GM12878 (cell line): ENCODE data around the gene PLCB2. TPM values are rescaled to one million over a fixed set of nuclear protein-coding genes. Genes with fewer than 3 reads are reported as not detected.

Source experiments
- ATAC-seq: fragments of 200-7000 bp; cut with Tn5 transposase; 3 replicates; pipeline ENCODE4 v1.9.1; 2020; ENCODE audit warnings: mild to moderate bottlenecking, moderate library complexity
- BruUV-seq: library from RNA; stranded (reverse); fragments of 400-500 nt; replicated peaks from 2 replicates; lab custom pipeline; 2021; lab: Mats Ljungman, UMichigan
- CTCF ChIA-PET: fragments of 300-600 bp; sonication (Branson Sonifier 250); formaldehyde crosslinking; extraction: SDS; loops from one replicate; lab custom pipeline; 2021; ENCODE audit warnings: inconsistent platforms; lab: Yijun Ruan, JAX
- POLR2A ChIA-PET: fragments of 350-600 bp; formaldehyde crosslinking; extraction: SDS; loops from one replicate; lab custom pipeline; 2021; ENCODE audit warnings: inconsistent platforms; lab: Charles Lee
- RAD21 ChIA-PET: fragments of 300-600 bp; sonication (Branson Sonifier 250); formaldehyde crosslinking; loops from one replicate; lab custom pipeline; 2023; ENCODE audit warnings: antibody characterized with exemption; ENCODE audit not compliant: unreplicated experiment; lab: Charles Lee
- SMC1A ChIA-PET: fragments of 300-600 bp; sonication (Branson Sonifier 250); formaldehyde crosslinking; loops from one replicate; lab custom pipeline; 2023; ENCODE audit not compliant: unreplicated experiment, uncharacterized antibody; lab: Charles Lee
- DNase-seq: peaks from one replicate; pipeline ENCODE4 v3.0.0-alpha.2; 2011; ENCODE audit warnings: low read depth, low spot score
- FAIRE-seq: peaks from 3 replicates; lab custom pipeline; 2011; peaks lifted over from hg19 to GRCh38; lab: Jason Lieb, UNC
- H2AFZ ChIP-seq: 2 replicates; pipeline ENCODE4 v1.6.0; 2011; ENCODE audit warnings: low read depth, low read length, control low read depth; ENCODE audit not compliant: control insufficient read depth
- H3K27ac ChIP-seq: 2 replicates; pipeline ENCODE4 v1.5.1; 2011; ENCODE audit warnings: control low read depth; ENCODE audit not compliant: control insufficient read depth, insufficient read depth
- H3K27me3 ChIP-seq, 2 experiments: replicated peaks in 1 of 2; 2 replicates each; pipeline versions ENCODE4 v1.6.0 to v1.6.1; 2011; ENCODE audit warnings: low read length in 1 of 2; ENCODE audit not compliant: control insufficient read depth in 2 of 2, insufficient read depth in 2 of 2
- H3K36me3 ChIP-seq, 2 experiments: 2 replicates each; pipeline ENCODE4 v1.5.1; 2011; ENCODE audit warnings: low read length in 1 of 2; ENCODE audit not compliant: control insufficient read depth in 2 of 2, insufficient read depth in 2 of 2
- H3K4me1 ChIP-seq: 2 replicates; pipeline ENCODE4 v1.6.1; 2011; ENCODE audit warnings: mild to moderate bottlenecking, low read length, moderate library complexity, mixed read lengths; ENCODE audit not compliant: control insufficient read depth, insufficient read depth
- H3K4me2 ChIP-seq: 2 replicates; pipeline ENCODE4 v1.6.0; 2011; ENCODE audit warnings: control low read depth; ENCODE audit not compliant: control insufficient read depth, insufficient read depth
- H3K4me3 ChIP-seq: fragments of 200-600 bp; sonication (generic); 2 replicates; pipeline ENCODE4 v1.5.1; 2016
- H3K79me2 ChIP-seq: 2 replicates; pipeline ENCODE4 v1.6.0; 2011; ENCODE audit warnings: low read length; ENCODE audit not compliant: control insufficient read depth, insufficient read depth
- H3K9ac ChIP-seq: 2 replicates; pipeline ENCODE4 v1.8.0; 2011; ENCODE audit warnings: low read length, control low read depth, mixed read lengths; ENCODE audit not compliant: control insufficient read depth, insufficient read depth
- H3K9me3 ChIP-seq: replicated peaks from 3 replicates; pipeline ENCODE4 v1.5.1; 2011; ENCODE audit warnings: mild to moderate bottlenecking, low read length; ENCODE audit not compliant: control insufficient read depth, insufficient read depth
- H4K20me1 ChIP-seq: 2 replicates; pipeline ENCODE4 v1.6.0; 2011; ENCODE audit not compliant: control insufficient read depth, insufficient read depth
- CBX3 ChIP-seq: fragments of 200-600 bp; sonication (generic); IDR thresholded peaks from 2 replicates; pipeline ENCODE4 v1.6.1; 2016; ENCODE audit warnings: low read depth, borderline replicate concordance
- MYC ChIP-seq: IDR thresholded peaks from 2 replicates; pipeline ENCODE4 v1.6.1; 2011; ENCODE audit warnings: mild to moderate bottlenecking, low read length, moderate library complexity, inconsistent platforms; ENCODE audit not compliant: insufficient read depth, insufficient replicate concordance, insufficient read length, severe bottlenecking
- NFIC ChIP-seq: IDR thresholded peaks from 2 replicates; pipeline ENCODE4 v1.6.1; 2012; ENCODE audit warnings: low read depth, mild to moderate bottlenecking, inconsistent platforms, low read length, moderate library complexity
- ZNF274 ChIP-seq: IDR thresholded peaks from one replicate; pipeline ENCODE4 v1.8.0; 2011; ENCODE audit not compliant: insufficient read length, insufficient read depth
- WGBS: methylation state at CpG from one replicate; pipeline ENCODE4 v1.1.6; 2016; ENCODE audit warnings: low lambda C conversion rate; ENCODE audit not compliant: insufficient replicate concordance, insufficient coverage; ENCODE audit errors: missing lambda C conversion rate; 5-methylcytosine and 5-hydroxymethylcytosine counted together
- in situ Hi-C: fragments of 300-500 bp; cut with MboI; formaldehyde crosslinking; loops from 9 replicates; pipeline ENCODE4 v1.14.3; 2018; ENCODE audit warnings: mixed read lengths
- intact Hi-C: fragments of 100-400 bp; cut with micrococcal nuclease; formaldehyde crosslinking; loops from one replicate; pipeline ENCODE4 v1.14.2; 2022; ENCODE audit not compliant: unreplicated experiment
- polyA plus RNA-seq, 11 experiments: library from polyadenylated mRNA; depleted of rRNA in 4 of 11; unstranded in 6 of 11; stranded (reverse) in 5 of 11; fragments of >200 nt; fragmentation: Nextera tagmentation in 4 of 11; fragmentation: Illumina TruSeq in 1 of 11; extraction: Ambion mirVana in 4 of 11; extraction: Trizol in 1 of 11; gene quantifications; 1 replicate in 1 of 11; 2 replicates in 10 of 11; pipeline versions ENCODE4 v1.2.1 to v1.2.3, GENCODE V29; 2011 to 2016; ENCODE audit warnings: inconsistent platforms in 2 of 11, missing spikeins in 2 of 11, low read depth in 1 of 11
- total RNA-seq, 4 experiments: library from RNA; depleted of rRNA in 3 of 4; stranded (reverse); fragments of >200 nt in 3 of 4; fragmentation: Illumina TruSeq in 1 of 4; extraction: Trizol in 1 of 4; gene quantifications; 2 replicates each; pipeline versions ENCODE4 v1.2.1 to v1.2.3, GENCODE V29; 2013 to 2021
- TF ChIP-seq, protein P1 (sequence below): IDR thresholded peaks from 2 replicates; pipeline ENCODE4 v1.6.1; 2012; ENCODE audit warnings: mild to moderate bottlenecking, low read depth, low read length

The PLCB2 gene
- total and polyA plus RNA-seq, 10 of the 15 experiments (the other 5 are each of a cell fraction or from before 2014, with no cell fraction given), result 1.2 to 39.4 (median 10.7) TPM

DNA sequence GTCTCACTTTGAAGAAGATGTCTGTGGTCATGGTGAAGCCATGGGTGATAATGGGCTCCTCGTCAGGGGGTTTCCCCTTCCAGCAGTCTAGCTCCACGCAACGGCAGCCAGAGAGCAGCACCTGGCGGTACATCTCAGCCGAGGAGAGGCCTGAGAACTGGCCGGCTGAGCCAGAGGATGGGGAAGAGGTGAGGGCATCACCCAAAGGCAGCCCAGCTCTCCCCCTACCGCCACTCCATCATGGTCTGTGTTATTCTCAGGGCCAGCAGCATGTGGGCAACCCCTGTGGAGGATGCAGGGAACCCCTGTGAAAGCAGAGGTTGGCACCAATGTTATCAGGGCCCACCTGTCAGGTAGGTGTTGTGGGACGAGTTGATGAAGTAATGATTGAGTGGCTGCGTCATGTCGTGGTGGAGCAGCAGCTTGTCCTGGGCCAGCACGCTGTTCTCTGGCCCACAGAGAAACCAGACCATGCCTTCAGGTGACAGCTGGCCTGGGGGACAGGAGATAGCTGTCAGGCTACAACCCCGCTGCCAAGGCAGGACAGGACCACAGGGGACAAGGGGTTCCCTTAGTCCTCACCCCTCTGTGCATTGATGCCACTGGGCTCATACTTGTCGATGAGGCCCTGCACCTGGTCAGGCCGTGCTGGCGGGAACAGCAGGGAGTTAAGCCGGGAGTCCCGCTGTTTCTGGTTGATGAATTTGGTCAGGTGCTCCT is 9.4 kb downstream of the PLCB2 start (continued):
- TF ChIP-seq, protein P1, sequence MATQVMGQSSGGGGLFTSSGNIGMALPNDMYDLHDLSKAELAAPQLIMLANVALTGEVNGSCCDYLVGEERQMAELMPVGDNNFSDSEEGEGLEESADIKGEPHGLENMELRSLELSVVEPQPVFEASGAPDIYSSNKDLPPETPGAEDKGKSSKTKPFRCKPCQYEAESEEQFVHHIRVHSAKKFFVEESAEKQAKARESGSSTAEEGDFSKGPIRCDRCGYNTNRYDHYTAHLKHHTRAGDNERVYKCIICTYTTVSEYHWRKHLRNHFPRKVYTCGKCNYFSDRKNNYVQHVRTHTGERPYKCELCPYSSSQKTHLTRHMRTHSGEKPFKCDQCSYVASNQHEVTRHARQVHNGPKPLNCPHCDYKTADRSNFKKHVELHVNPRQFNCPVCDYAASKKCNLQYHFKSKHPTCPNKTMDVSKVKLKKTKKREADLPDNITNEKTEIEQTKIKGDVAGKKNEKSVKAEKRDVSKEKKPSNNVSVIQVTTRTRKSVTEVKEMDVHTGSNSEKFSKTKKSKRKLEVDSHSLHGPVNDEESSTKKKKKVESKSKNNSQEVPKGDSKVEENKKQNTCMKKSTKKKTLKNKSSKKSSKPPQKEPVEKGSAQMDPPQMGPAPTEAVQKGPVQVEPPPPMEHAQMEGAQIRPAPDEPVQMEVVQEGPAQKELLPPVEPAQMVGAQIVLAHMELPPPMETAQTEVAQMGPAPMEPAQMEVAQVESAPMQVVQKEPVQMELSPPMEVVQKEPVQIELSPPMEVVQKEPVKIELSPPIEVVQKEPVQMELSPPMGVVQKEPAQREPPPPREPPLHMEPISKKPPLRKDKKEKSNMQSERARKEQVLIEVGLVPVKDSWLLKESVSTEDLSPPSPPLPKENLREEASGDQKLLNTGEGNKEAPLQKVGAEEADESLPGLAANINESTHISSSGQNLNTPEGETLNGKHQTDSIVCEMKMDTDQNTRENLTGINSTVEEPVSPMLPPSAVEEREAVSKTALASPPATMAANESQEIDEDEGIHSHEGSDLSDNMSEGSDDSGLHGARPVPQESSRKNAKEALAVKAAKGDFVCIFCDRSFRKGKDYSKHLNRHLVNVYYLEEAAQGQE, result no peak
- no peak for TF ChIP-seq MYC
- TF ChIP-seq CBX3, result no peak
- TF ChIP-seq NFIC, result no peak

DNA sequence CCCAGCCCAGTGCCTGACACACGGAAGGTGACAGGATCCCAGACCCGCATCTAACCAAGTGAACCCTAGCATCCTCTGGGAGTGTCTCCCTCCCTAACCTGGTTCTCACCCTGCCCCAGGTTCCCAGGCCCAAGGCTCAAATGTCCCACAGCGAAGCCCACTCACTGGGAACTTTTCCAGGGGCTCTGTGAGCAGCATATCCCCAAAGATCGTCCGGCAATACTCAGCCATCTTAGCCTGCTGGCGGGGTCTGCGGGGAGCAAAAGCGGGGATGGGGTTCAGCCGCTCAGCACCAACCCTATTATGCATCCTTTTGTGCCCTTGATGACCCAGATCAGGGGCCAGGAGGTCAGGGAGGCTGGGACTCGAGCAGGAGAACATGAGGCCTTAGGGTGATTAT is 10.4 kb downstream of the PLCB2 start:
- ChIA-PET SMC1A (interaction anchor here (0.5 kb wide), 1 partner anchor 20 kb away, joined by 3 read pairs; no protein-coding TSS in a partner anchor), RAD21 (no interaction called here), POLR2A (no interaction called here), CTCF (no interaction called here)
- intact Hi-C loops, result no loop called here
- no peaks in the 10 kb centered on the region; a peak in 2 of 4 replicates for H3K27me3 ChIP-seq
- no peak overlapping the region for H3K9ac ChIP-seq
- no peak overlapping the region for H3K4me3 ChIP-seq
- H4K20me1 ChIP-seq, result no peaks in the 10 kb centered on the region
- ATAC-seq (no peak), FAIRE-seq (no peak), DNase-seq (no peak)
- H3K4me2 ChIP-seq, result no peak overlapping the region
- in situ Hi-C loops, result no loop called here
- 66% methylated on average over 10 of the region's 10 CpGs for WGBS
- H2AFZ ChIP-seq, result no peak overlapping the region
- BruUV-seq, result no TSS peak
- H3K4me1 ChIP-seq, result no peaks in the 10 kb centered on the region
- H3K9me3 ChIP-seq, result no peaks in the 10 kb centered on the region; the same call in 2 of the 3 replicates
- H3K79me2 ChIP-seq, result no peaks in the 10 kb centered on the region
- no peak for TF ChIP-seq ZNF274
- no peak overlapping the region for H3K27ac ChIP-seq
- H3K36me3 ChIP-seq, result no peaks in the 10 kb centered on the region
